IgD-negative memory B cell (primary cell): ENCODE data around the gene LRRIQ1. TPM values are rescaled to one million over a fixed set of nuclear protein-coding genes. Genes with fewer than 3 reads are reported as not detected.

ENCODE experiments used
- H3K27ac Mint-ChIP-seq, 3 donors: one replicate each; pipeline ENCODE4 v1.8.0; 2020 to 2022; ENCODE audit warnings: mild to moderate bottlenecking in 3 of 3, mixed read lengths in 3 of 3, moderate library complexity in 1 of 3
- H3K27me3 Mint-ChIP-seq: one replicate; pipeline ENCODE4 v1.8.0; 2021; ENCODE audit warnings: mixed read lengths
- H3K36me3 Mint-ChIP-seq: one replicate; pipeline ENCODE4 v1.8.0; 2020; ENCODE audit warnings: mild to moderate bottlenecking, mixed read lengths
- H3K4me1 Mint-ChIP-seq, 3 donors: one replicate each; pipeline ENCODE4 v1.8.0; 2020 to 2022; ENCODE audit warnings: mixed read lengths in 3 of 3, mild to moderate bottlenecking in 1 of 3
- H3K4me3 Mint-ChIP-seq, 4 donors: one replicate each; pipeline ENCODE4 v1.8.0; 2020 to 2022; ENCODE audit warnings: mild to moderate bottlenecking in 4 of 4, mixed read lengths in 4 of 4, moderate library complexity in 3 of 4
- H3K9me3 Mint-ChIP-seq, 3 donors: one replicate each; pipeline ENCODE4 v1.8.0; 2020 to 2021; ENCODE audit warnings: mixed read lengths in 3 of 3, mild to moderate bottlenecking in 1 of 3
- polyA plus RNA-seq: library from polyadenylated mRNA; unstranded; fragments of 300-500 nt; fragmentation: Illumina TruSeq; gene quantifications from one replicate; pipeline ENCODE4 v1.2.3, GENCODE V29; 2021

Gene LRRIQ1
- polyA plus RNA-seq, 1 donor from 2014 or later = not detected

DNA sequence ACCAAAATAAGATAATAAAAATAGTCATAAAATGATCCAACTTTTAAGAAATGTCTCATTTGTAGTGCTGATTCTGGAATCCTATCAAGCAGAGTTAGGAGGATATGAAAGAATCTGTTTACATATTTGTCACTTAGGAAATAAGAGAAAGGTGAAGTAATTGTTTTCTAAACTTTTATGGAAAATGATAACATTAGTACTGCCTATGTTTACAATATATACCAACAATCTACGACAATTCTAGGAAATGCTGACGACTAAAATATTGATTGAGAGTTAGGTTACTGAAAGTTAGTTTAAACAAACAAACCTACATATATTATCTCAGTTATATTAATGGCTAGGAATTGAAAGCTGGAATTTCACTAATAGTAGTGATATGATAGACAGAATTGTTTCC, 18.1 kb upstream of the LRRIQ1 start:
- Mint-ChIP-seq H3K4me3 (no peak overlapping the region), H3K4me1 (no peaks in the 10 kb centered on the region), H3K27me3 (no peaks in the 10 kb centered on the region), H3K27ac (no peak overlapping the region), H3K36me3 (no peaks in the 10 kb centered on the region), H3K9me3 (no peaks in the 10 kb centered on the region)

DNA sequence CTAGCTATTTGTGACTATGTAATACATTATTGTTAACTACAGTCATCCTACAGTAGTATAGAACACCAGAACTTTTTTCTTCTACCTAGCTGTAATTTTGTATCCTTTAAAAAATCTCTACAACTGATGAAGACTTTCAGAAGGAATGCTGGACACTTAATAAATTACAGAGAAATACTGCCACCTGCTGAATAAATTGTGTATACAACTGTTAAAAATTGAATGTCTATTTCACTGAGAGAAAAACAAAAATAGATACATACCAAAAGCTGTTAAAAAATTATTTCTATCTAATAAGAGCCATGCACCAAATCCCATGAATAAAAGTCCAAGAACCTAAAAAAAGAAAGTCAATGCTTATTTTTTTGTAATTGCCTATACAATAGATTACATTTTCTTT, 6.7 kb upstream of the LRRIQ1 start:
- Mint-ChIP-seq H3K27me3 (peaks cover 4% of the 10 kb centered on the region), H3K27ac (no peak overlapping the region), H3K4me3 (no peak overlapping the region), H3K9me3 (no peaks in the 10 kb centered on the region), H3K36me3 (no peaks in the 10 kb centered on the region), H3K4me1 (no peaks in the 10 kb centered on the region)

DNA sequence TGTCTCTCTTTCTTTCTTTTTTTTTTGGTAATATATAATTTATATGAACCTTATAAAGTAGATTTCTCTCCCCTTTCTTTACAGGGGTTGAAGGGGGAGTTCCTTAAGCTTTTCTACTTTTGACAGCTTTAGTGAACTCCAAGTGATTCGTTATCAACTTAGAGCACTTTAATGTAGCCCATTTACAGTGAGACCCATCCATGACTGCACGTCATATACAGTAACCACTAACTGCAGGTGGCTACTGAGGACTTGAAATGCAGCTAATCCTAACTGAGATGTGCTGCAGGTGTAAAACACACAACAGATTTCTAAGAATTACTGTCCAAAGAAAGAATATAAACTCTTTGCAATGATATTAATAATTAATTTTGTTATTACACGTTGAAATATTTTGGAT, 582 bp downstream of the LRRIQ1 start:
- H3K27ac Mint-ChIP-seq = peak overlapping the region in 1 of 3 donors; percentile 86
- H3K4me1 Mint-ChIP-seq = peaks cover 1 to 5% (median 3%) of the 10 kb centered on the region in 3 donors
- H3K9me3 Mint-ChIP-seq = no peaks in the 10 kb centered on the region
- peaks cover 6% of the 10 kb centered on the region for H3K27me3 Mint-ChIP-seq
- no peaks in the 10 kb centered on the region for H3K36me3 Mint-ChIP-seq
- peak overlapping the region in 3 of 4 donors; percentile 78 to 91 (median 84) for H3K4me3 Mint-ChIP-seq

DNA sequence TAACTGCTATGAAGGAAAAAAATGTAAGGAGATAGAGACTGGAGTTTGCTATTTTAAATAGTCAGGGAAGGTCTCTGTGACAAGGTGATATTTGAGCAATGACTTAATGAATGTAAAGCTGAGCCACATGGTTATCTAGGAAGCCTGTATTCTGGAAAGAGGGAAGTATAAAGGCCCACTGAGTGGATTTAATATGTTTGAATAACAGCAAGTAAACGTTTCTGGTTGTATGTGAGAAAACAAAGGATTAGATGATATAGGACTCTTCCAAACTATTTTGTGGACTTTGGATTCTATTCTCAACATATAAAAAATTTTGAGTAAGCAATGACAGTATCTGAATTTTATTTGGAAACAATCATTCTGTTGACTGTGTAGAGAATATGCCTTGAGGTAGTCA, 5.2 kb downstream of the LRRIQ1 start:
- H3K27ac Mint-ChIP-seq = no peak overlapping the region
- peaks cover 0 to 2% (median 0%) of the 10 kb centered on the region in 3 donors for H3K4me1 Mint-ChIP-seq
- H3K4me3 Mint-ChIP-seq = no peak overlapping the region
- no peaks in the 10 kb centered on the region for H3K9me3 Mint-ChIP-seq
- H3K36me3 Mint-ChIP-seq = no peaks in the 10 kb centered on the region
- H3K27me3 Mint-ChIP-seq = no peaks in the 10 kb centered on the region

DNA sequence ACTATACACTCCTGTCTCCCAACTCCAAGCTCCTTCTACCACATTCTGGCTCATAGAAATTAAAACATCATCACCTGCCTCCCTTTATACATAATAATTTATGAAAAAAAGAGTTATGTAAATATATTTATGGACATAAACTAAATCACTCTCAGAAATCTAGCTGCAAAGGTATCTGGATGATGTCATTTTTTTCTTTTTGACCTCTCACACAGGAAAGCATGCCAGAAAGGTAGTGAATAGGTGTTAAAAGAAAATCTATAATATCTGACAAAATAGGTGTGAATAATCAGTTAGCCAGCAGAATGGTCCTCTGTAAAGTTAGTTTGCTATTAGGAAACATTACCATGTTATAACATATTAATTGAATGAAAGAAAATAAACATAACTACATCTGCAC, 7.7 kb downstream of the LRRIQ1 start:
- no peak overlapping the region for H3K4me3 Mint-ChIP-seq
- no peaks in the 10 kb centered on the region for H3K9me3 Mint-ChIP-seq
- no peaks in the 10 kb centered on the region for H3K36me3 Mint-ChIP-seq
- no peak overlapping the region for H3K27ac Mint-ChIP-seq
- no peaks in the 10 kb centered on the region for H3K4me1 Mint-ChIP-seq
- H3K27me3 Mint-ChIP-seq = no peaks in the 10 kb centered on the region

DNA sequence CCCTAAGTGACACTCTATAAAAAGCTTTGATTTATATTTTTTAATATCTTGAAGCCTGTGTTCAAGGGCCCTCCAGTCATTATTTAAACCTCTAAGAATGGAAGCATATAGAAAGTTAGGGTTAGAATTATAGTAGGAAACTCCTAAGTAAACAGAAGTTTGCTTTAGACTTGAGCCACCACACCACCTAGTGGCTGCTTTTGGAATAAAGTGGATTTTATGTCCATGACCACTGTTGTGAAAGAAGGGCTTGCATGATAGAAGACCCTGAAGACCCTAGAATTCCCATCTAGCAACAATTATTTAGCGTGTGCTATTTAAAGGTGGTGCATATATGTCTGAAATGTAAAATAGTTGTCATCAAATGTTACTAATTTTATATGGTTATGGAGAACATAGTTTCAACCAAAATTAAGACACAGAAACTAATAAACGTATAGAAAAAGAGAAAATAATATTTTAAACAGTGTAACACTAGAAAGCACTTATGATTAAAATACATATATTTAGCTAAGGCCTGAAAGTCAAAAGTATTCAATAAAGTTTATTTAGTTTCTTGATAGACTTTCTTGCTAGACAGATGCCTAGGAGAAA, 21.3 kb downstream of the LRRIQ1 start:
- no peak overlapping the region for H3K4me3 Mint-ChIP-seq
- H3K27ac Mint-ChIP-seq = no peak overlapping the region
- no peaks in the 10 kb centered on the region for H3K36me3 Mint-ChIP-seq
- H3K4me1 Mint-ChIP-seq = peaks cover 1 to 5% (median 5%) of the 10 kb centered on the region in 3 donors
- no peaks in the 10 kb centered on the region for H3K9me3 Mint-ChIP-seq
- H3K27me3 Mint-ChIP-seq = no peaks in the 10 kb centered on the region

DNA sequence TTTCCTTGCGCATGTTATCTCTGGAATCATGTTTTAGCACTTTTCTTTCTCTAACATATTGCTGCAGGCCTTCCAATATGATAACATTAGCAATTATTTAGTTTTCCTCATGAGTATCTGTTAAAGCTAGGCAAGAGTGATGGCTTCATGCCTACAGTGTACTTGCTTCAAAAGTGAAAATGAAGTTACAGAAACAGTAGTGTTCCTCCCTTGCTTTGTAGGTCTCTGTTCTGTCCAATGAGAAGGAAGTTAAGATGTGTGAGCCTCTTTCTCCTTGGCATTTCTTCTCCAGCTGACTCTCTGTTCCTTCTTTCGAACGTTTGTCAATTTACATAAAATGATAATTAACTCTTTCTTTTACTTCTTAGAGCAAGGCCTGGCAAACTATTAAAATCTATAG, 22.2 kb downstream of the LRRIQ1 start:
- peaks cover 1 to 5% (median 5%) of the 10 kb centered on the region in 3 donors for H3K4me1 Mint-ChIP-seq
- H3K4me3 Mint-ChIP-seq = no peak overlapping the region
- H3K36me3 Mint-ChIP-seq = no peaks in the 10 kb centered on the region
- H3K27ac Mint-ChIP-seq = peak overlapping the region in 1 of 3 donors; percentile 83
- H3K27me3 Mint-ChIP-seq = no peaks in the 10 kb centered on the region
- no peaks in the 10 kb centered on the region for H3K9me3 Mint-ChIP-seq

DNA sequence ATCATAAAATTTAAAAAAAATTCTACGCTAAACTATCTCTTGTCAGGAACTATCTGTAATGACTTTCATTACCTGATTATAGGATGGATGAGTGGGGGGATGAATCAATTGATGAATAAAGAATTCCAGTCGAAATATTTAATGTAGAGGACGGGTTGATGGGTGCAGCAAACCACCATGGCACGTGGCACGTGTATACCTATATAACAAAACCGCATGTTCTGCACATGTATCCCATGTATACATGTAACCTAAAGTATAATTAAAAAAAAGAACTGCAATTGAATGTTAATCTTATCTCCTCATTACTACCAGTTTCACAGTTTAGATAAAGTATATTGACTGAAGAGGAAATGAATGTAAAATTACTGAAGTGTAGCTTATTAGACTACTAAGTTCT, 23.4 kb downstream of the LRRIQ1 start:
- Mint-ChIP-seq H3K27ac (no peak overlapping the region), H3K36me3 (no peaks in the 10 kb centered on the region), H3K4me3 (no peak overlapping the region), H3K27me3 (no peaks in the 10 kb centered on the region), H3K9me3 (no peaks in the 10 kb centered on the region), H3K4me1 (peaks cover 1 to 5% (median 5%) of the 10 kb centered on the region in 3 donors)

DNA sequence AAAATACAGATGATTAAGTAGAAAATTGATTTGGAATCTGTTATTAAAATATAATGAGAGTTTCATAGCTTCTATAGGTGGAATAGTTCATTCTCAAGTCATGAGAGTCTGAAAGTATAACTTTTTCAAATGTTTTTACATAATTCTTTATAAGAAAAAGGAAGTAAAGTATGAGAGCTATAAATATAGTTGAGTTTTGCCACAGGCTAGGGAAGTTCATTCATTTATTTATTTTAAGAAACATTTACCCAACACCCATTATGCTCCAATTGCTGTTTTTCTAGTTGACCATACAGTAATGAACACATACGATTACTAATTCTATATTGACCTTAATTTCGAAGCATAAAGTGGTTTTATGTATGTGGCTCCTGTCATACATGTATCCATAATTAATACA, 24.8 kb downstream of the LRRIQ1 start:
- no peaks in the 10 kb centered on the region for H3K9me3 Mint-ChIP-seq
- no peak overlapping the region for H3K27ac Mint-ChIP-seq
- H3K36me3 Mint-ChIP-seq = no peaks in the 10 kb centered on the region
- peaks cover 1 to 5% (median 5%) of the 10 kb centered on the region in 3 donors for H3K4me1 Mint-ChIP-seq
- no peaks in the 10 kb centered on the region for H3K27me3 Mint-ChIP-seq
- H3K4me3 Mint-ChIP-seq = no peak overlapping the region

DNA sequence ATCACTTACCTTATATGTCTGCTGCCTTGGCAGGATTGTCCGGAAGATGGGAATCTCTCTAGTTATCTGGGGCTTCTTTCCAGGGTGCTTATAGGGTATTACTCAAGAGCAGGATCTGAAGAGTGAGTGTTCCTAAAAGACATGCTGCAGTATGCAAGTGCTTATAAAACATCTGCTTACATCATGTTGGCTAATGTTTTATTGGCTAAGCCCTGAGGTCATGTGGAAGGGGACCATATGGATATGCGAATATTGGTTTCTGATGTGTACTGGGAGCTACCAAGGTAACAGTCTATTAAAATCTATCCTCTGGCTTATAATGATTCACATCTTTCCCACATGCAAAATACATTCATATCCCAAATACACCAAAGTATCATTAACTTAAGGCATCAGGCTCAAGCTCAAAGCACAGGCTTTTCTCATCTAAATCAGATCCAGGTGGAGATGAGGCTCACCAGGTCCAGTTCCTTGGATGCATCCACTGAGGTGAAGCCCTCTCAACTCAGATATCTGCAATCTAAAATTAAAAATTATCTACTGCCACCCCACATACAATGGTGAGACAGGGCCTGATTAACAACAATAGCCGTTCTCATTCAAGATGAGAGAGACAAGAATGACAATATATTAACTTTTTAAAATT, 29.8 kb downstream of the LRRIQ1 start:
- Mint-ChIP-seq H3K27ac (no peak overlapping the region), H3K4me1 (peaks cover 0 to 2% (median 0%) of the 10 kb centered on the region in 3 donors), H3K36me3 (no peaks in the 10 kb centered on the region), H3K4me3 (no peak overlapping the region), H3K27me3 (no peaks in the 10 kb centered on the region), H3K9me3 (peaks cover 0 to 1% (median 0%) of the 10 kb centered on the region in 3 donors)

DNA sequence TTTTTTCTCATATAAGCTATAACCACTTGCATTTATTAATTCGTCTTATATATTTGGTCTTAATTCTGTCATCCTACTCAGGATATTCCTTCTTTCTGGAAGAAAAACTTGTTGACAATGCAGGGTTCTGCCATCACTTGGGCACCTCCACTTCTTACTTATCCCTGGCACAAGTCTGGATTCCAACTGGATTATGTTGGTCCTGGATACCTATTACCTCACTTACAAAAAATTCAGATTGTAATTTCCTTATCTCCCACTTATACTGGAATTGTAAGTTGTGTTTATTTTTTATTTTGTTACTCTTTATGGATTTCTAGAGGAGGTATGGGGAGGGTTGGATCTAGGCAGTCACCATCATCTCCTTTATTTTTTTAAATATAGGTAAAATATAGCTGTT, 36.7 kb downstream of the LRRIQ1 start:
- H3K4me1 Mint-ChIP-seq = no peaks in the 10 kb centered on the region
- H3K4me3 Mint-ChIP-seq = no peak overlapping the region
- no peak overlapping the region for H3K27ac Mint-ChIP-seq
- peaks cover 0 to 1% (median 0%) of the 10 kb centered on the region in 3 donors for H3K9me3 Mint-ChIP-seq
- H3K27me3 Mint-ChIP-seq = no peaks in the 10 kb centered on the region
- H3K36me3 Mint-ChIP-seq = no peaks in the 10 kb centered on the region

DNA sequence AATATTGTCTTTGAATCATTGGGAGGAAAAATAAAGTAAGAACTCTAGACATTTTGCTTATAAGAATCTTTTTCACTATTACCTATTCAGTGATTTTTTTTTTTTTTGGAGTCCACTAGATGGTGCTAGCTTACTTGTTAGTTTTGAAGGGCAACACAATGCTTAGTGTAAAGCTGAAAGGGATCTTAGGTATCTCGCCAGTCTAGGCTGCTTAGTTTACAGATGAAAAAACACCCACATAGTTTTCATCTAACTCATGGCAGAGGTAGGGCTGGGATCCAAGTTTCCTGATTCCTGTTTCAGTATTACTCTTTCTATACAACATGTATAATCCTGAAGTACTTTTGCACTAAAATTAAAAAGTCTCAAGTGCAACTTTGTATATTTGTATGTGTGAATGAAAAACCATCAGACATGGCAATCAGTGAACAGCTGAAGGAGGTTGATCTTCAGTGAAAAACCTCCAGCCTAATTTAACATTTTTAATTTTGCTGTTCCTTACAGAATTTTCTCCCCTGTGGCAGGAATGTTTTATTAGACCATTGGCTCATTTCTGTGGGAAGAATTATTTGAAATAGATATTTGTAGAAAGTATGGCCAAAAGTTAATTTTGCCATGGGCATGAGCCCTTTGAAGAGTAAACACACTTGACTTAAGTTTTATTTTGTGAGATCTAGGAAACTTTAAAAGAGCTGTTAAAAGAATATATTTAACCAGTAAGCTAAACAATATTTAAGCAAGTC, 40.7 kb downstream of the LRRIQ1 start:
- H3K4me3 Mint-ChIP-seq = no peak overlapping the region
- no peaks in the 10 kb centered on the region for H3K36me3 Mint-ChIP-seq
- H3K9me3 Mint-ChIP-seq = no peaks in the 10 kb centered on the region
- H3K4me1 Mint-ChIP-seq = no peaks in the 10 kb centered on the region
- no peaks in the 10 kb centered on the region for H3K27me3 Mint-ChIP-seq
- no peak overlapping the region for H3K27ac Mint-ChIP-seq

DNA sequence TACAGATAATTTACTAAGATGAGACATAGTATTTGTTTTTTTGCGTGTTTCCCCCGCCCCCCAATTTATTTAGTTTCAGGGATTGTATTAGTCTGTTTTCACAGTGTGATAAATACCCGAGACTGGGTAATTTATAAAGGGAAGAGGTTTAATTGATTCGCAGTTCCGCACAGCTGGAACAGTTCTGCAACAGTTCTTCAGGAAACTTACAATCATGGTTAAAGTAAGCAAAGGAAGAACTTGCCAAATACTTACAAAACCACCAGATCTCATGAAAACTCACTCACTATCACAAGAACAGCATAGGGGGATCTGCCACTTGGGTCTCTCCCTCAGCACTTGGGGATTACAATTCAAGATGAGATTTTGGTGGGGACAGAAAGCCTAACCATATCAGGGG, 48.9 kb downstream of the LRRIQ1 start:
- Mint-ChIP-seq H3K9me3 (peaks cover 0 to 8% (median 1%) of the 10 kb centered on the region in 3 donors), H3K4me3 (no peak overlapping the region), H3K4me1 (no peaks in the 10 kb centered on the region), H3K27ac (no peak overlapping the region), H3K27me3 (no peaks in the 10 kb centered on the region), H3K36me3 (no peaks in the 10 kb centered on the region)

DNA sequence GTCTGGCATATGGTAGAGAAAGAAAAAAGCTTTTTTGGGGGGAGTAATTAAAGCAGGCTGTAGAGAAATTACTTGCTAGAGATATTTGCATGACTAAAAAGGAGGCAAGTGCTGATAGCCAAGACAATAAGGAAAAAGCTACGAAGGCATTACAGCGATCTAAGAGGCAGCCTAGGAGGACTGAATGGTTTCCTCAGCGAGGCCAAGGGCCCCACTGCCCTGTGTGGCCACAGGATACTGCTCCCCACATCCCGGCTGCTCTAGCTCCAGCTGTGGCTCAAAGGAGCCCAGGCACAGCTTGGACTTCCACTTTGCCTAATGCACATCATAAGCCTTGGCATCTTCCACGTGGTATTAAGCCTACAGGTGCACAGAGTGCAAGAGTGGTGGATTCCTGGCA, 53.6 kb downstream of the LRRIQ1 start:
- Mint-ChIP-seq H3K4me3 (no peak overlapping the region), H3K9me3 (peaks cover 0 to 8% (median 1%) of the 10 kb centered on the region in 3 donors), H3K36me3 (no peaks in the 10 kb centered on the region), H3K4me1 (no peaks in the 10 kb centered on the region), H3K27ac (no peak overlapping the region), H3K27me3 (no peaks in the 10 kb centered on the region)

DNA sequence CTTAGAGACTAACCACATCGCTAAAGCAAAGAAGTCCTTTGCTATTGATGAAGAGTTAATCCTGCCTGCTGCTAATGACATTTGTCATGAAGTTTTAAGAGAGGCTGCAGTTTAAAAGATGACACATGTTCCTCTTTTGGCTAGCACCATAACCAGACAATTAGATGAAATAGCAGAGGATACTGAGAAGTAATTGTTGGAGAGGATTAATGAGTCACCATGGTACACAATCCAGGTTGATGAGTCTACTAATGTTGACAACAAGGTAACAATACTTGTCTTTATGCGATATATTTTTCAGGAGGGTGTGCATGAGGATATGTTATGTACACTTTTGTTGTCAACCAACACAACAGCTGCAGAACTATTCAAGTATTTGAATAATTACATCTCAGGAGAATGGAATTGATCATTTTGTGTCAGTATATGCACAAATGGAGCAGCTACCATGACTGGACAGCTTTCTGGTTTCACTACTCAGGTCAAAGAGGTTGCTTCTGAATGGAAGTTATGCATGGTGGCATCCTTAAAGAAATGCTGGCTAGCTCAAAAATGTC, 56.7 kb downstream of the LRRIQ1 start:
- peaks cover 0 to 4% (median 0%) of the 10 kb centered on the region in 3 donors for H3K9me3 Mint-ChIP-seq
- no peaks in the 10 kb centered on the region for H3K27me3 Mint-ChIP-seq
- H3K4me3 Mint-ChIP-seq = no peak overlapping the region
- H3K36me3 Mint-ChIP-seq = no peaks in the 10 kb centered on the region
- no peak overlapping the region for H3K27ac Mint-ChIP-seq
- H3K4me1 Mint-ChIP-seq = no peaks in the 10 kb centered on the region
